ENCODE measurements around the gene GNG14. TPM values are rescaled to one million over a fixed set of nuclear protein-coding genes. Genes with fewer than 3 reads are reported as not detected.
A peak's percentile ranks its signal among the peaks of the same experiment; 100 is the strongest.
"Not testable (repeated sequence)": the region's sequence is repeated elsewhere in the genome, so short reads cannot be mapped to it uniquely, and the experiment has no call there.

Gene GNG14
- total RNA-seq, 4 donors from 2014 or later = not detected

- peak; percentile 98 to 99 for DNase-seq (ENCODE audit: low spot score in 2 of 2)
- intact Hi-C loops (cut with DNase I; ENCODE audit: low total_unique reads) = no loop called here
- WGBS, 2 donors = 0 to 1% methylated on average over 32 of the region's 32 CpGs
- TF ChIP-seq, protein P1, sequence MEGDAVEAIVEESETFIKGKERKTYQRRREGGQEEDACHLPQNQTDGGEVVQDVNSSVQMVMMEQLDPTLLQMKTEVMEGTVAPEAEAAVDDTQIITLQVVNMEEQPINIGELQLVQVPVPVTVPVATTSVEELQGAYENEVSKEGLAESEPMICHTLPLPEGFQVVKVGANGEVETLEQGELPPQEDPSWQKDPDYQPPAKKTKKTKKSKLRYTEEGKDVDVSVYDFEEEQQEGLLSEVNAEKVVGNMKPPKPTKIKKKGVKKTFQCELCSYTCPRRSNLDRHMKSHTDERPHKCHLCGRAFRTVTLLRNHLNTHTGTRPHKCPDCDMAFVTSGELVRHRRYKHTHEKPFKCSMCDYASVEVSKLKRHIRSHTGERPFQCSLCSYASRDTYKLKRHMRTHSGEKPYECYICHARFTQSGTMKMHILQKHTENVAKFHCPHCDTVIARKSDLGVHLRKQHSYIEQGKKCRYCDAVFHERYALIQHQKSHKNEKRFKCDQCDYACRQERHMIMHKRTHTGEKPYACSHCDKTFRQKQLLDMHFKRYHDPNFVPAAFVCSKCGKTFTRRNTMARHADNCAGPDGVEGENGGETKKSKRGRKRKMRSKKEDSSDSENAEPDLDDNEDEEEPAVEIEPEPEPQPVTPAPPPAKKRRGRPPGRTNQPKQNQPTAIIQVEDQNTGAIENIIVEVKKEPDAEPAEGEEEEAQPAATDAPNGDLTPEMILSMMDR (IDR thresholded peaks at IDR 0.05) = no peak
- peak overlapping the region; percentile 88 for H3K4me3 ChIP-seq (ENCODE audit: low read depth, poor library complexity, severe bottlenecking)
Observed at GRCh38 chr19:12722566-12723380, 35.0 kb downstream of the GNG14 start.

DNA sequence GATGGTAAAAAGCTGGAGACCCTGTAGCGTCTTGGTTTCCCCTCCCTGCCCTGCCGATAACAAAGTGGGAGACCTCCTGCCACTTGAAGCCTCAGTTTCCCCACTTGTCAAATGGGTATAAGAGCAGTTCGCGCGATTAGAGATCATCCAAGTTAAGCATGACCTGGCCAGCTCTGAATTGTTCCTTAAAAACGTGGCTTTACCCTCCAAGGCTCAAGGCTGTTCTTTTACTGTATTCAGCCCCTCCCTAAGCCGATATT lies 35.5 kb downstream of the GNG14 start:
- WGBS, 2 donors = 0 to 1% methylated on average over 7 of the region's 7 CpGs
- peak overlapping the region; percentile 10 for H3K4me3 ChIP-seq (ENCODE audit: low read depth, poor library complexity, severe bottlenecking)
- intact Hi-C loops (cut with DNase I; ENCODE audit: low total_unique reads) = no loop called here
- TF ChIP-seq POLR2A (IDR thresholded peaks at IDR 0.05) = no peak
- TF ChIP-seq, protein P1 (IDR thresholded peaks at IDR 0.05) = no peak
- DNase-seq (ENCODE audit: low spot score in 2 of 2) = no peak

DNA sequence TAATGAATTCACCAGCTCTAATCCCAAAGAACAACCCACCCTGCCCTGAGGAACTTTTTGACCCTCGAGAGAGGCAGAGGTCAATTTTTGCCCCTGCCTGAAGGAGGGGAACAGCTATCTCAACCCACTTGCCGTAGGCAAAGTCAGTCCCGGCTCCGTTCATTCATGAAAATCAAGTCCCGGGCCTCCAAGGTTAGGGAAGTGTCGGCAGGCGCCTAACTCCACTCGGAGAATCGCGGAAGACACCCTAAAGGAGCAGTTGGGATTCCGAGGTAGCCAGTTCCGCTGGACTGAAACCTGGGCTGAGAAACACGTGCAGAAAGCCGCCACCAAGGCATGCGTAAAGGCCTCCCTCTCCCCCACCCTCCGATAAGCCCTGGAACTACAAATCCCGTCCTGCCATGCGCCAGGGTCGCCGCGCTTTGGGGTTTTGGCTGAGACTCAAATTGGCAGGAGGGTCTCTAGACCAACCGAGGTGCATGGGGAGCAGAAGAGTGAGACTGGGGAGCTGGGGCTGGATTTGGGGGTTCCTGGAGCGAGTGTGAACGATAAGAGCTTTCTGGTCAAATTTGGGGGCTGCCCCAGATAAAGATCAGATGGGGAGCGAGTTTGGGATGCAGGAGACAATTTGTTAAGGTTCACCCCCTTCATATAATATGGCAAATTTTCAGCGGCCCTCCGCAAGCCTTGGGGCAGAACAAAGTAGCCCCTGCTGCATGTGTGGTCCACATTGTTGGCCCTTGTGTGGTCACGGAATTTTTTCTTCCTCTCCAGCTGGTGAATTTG lies 36.0 kb downstream of the GNG14 start, which contains the start of gene TNPO2:
Gene TNPO2, minus strand, starts transcription at position 292 of the 786 bp plus-strand sequence. CDS start 2,955 bp downstream, outside the sequence.
- TF ChIP-seq POLR2A (IDR thresholded peaks at IDR 0.05) = no peak
- TF ChIP-seq, protein P1 (IDR thresholded peaks at IDR 0.05) = no peak

DNA sequence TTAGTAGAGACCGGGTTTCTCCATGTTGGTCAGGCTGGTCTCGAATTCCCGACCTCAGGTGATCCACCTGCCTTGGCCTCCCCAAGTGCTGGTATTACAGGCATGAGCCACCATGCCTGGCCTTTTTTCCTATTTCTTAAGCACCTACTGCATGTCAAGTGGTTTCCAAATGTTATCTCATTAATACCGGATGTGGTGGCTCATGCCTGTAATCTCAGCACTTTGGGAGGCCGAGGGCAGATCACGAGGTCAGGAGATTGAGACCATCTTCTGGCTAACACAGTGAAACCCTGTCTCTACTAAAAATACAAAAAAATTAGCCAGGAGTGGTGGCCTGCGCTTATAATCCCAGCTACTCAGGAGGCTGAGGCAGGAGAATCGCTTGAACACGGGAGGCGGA lies 37.8 kb downstream of the GNG14 start:
- H3K4me3 ChIP-seq (ENCODE audit: low read depth, poor library complexity, severe bottlenecking); intact Hi-C loops (cut with DNase I; ENCODE audit: low total_unique reads); DNase-seq (ENCODE audit: low spot score in 2 of 2): not testable (repeated sequence)
- 90 to 93% methylated on average over 10 of the region's 10 CpGs for WGBS, 2 donors

More for the DNA sequence above, 36.0 kb downstream of the GNG14 start, which contains the start of gene TNPO2:
- WGBS, 2 donors = 3 to 5% methylated on average over 27 to 28 of the region's 28 CpGs
- intact Hi-C loops (cut with DNase I; ENCODE audit: low total_unique reads) = no loop called here
- peak in 1 of 2 donors; percentile 88 for DNase-seq (ENCODE audit: low spot score in 2 of 2)
- peak within 1 kb of the TSS; percentile 10 for H3K4me3 ChIP-seq (ENCODE audit: low read depth, poor library complexity, severe bottlenecking)

DNA sequence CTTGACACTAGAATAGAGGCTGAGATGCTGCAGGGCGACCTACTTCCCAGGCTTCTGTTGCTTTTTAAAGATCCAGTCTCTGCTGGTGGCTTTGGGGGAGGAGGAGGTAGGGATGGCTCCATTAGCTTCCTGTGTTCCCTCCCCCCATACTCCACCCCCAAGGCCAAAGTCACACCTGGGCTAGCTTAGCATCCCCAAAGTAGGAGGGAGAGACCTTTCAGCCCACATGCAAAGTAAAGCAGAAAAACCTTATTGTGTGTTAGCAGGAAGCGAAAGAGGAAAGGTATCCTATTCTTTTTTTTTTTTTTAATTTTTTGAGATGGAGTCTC lies 39.2 kb downstream of the GNG14 start:
- TF ChIP-seq, protein P1 (IDR thresholded peaks at IDR 0.05) = no peak
- TF ChIP-seq POLR2A (IDR thresholded peaks at IDR 0.05) = no peak
- H3K4me3 ChIP-seq (ENCODE audit: low read depth, poor library complexity, severe bottlenecking) = no peak overlapping the region
- WGBS, 2 donors = 80 to 94% methylated on average over 2 of the region's 2 CpGs
- intact Hi-C loops (cut with DNase I; ENCODE audit: low total_unique reads) = no loop called here
- DNase-seq (ENCODE audit: low spot score in 2 of 2) = no peak

DNA sequence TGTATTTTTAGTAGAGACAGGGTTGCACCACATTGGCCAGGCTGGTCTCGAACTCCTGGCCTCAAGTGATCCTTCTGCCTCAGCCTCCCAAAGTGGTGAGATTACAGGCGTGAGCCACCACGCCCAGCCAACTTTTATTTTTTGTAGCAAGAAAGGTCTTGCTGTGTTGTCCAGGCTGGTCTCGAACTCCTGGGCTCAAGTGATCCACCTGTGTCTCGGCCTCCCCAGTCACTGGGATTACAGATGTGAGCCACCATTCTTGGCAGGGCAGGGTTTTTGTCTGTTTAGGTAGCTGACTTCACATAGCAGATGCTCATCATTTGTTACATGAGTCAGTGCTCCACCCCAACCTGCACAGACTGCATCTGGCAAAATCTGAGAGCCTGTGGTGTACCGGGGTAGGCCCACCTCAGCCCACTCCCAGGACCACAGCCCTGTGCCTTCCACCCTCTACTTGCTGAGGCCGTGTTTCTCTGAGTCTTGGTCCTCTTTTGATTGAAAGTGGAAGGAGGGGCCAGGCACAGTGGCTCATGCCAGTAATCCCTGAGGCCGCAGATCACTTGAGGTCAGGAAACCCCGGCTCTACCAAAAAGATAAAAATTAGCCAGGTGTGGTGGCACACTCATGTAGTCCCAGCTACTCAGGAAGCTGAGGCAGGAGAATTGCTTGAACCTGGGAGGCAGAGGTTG lies 40.1 kb downstream of the GNG14 start:
- DNase-seq (ENCODE audit: low spot score in 2 of 2) = no peak
- intact Hi-C loops (cut with DNase I; ENCODE audit: low total_unique reads) = no loop called here
- TF ChIP-seq, protein P1 (IDR thresholded peaks at IDR 0.05) = no peak
- TF ChIP-seq POLR2A (IDR thresholded peaks at IDR 0.05) = no peak
- no peak overlapping the region for H3K4me3 ChIP-seq (ENCODE audit: low read depth, poor library complexity, severe bottlenecking)
- WGBS, 2 donors = 86 to 92% methylated on average over 9 of the region's 9 CpGs

Measured in lower leg skin (tissue), 4 donors.